GM18861 (cell line): Measurements from ENCODE around the gene ARHGAP9.

Experiments used
- ATAC-seq: cut with Tn5 transposase; IDR thresholded peaks from one replicate; pipeline ENCODE4 v1.9.1; 2021; ENCODE audit not compliant: unreplicated experiment

Gene ARHGAP9

DNA sequence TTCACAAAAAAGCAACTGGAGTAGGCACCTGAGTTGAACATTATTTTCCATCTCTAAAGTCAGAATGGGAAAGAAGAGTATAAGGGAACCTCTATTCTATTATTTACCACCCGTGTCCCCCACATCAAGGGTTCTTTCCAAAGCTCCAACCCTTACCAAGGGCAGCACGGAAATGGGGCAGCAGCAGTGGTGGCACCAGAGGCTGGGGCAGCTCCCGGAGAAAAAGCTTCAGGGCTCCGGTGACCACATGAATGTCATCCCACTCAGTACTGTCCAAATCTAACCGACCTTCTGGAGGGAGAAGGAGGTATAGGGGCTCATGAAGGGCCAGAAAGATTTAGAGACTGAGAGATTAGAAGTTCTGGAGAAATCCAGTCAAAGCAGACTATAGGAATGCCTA lies 5.8 kb downstream of the ARHGAP9 start:
- ATAC-seq, result no peak

DNA sequence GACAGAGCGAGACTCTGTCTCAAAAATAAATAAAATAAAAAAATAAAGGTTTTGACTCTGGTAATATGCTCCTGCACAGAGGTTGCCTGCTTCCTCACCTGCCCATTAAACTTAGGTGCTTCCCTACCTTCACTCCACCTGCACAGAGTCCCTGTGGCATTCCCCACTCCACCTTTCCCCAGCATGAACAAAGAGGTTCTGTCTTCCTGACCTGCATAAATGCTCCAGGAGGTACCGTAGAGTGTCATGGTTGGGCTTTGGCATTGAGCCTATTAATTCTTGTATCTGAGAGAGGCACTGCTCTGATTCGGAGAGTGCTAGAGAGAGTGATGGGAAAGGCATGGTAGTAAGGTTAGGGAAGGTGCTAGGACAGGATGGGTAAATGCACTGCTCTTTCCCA lies 6.3 kb downstream of the ARHGAP9 start:
- ATAC-seq, result no peak

DNA sequence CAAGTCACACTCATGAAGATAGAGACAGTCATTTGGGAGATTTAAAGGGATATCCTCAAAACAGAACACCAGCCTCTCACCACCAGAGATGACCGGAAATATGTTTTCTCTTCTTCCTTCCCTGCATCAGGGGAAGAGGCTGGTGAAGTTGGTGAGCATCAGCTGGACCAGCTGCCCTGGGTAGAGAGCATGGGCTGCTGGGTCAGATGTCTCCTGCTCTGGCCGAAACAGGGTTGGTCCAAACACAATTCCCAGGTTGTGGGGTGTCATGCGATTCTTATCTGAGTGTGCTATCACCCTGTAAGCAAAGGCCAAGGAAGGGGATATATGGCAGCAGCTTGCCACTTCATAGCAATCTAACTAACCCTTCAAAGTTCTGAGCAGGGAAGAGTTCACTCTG lies 7.3 kb downstream of the ARHGAP9 start:
- no peak for ATAC-seq

DNA sequence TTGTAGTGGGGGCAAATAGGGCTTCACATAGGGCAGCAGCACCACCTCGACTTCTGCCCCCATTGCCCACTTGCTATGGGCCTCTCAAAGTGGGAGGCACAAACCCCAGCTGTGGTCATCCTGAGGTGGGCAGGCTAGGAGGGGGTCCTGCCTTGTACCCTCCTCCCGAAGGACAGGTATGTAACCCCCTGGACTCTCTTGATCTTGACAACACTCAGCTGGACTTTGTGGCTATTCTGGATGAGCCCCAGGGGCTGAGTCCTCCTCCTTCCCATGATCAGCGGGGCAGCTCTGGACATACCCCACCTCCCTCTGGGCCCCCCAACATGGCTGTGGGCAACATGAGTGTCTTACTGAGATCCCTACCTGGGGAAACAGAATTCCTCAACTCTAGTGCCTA lies 8.0 kb downstream of the ARHGAP9 start:
- no peak for ATAC-seq

DNA sequence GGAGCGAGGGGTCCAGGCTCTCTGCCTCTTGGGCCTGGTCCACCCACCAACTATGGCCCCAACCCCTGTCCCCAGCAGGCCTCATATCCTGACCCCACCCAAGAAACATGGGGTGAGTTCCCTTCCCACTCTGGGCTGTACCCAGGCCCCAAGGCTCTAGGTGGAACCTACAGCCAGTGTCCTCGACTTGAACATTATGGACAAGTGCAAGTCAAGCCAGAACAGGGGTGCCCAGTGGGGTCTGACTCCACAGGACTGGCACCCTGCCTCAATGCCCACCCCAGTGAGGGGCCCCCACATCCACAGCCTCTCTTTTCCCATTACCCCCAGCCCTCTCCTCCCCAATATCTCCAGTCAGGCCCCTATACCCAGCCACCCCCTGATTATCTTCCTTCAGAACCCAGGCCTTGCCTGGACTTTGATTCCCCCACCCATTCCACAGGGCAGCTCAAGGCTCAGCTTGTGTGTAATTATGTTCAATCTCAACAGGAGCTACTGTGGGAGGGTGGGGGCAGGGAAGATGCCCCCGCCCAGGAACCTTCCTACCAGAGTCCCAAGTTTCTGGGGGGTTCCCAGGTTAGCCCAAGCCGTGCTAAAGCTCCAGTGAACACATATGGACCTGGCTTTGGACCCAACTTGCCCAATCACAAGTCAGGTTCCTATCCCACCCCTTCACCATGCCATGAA lies 8.6 kb downstream of the ARHGAP9 start:
- ATAC-seq, result no peak

DNA sequence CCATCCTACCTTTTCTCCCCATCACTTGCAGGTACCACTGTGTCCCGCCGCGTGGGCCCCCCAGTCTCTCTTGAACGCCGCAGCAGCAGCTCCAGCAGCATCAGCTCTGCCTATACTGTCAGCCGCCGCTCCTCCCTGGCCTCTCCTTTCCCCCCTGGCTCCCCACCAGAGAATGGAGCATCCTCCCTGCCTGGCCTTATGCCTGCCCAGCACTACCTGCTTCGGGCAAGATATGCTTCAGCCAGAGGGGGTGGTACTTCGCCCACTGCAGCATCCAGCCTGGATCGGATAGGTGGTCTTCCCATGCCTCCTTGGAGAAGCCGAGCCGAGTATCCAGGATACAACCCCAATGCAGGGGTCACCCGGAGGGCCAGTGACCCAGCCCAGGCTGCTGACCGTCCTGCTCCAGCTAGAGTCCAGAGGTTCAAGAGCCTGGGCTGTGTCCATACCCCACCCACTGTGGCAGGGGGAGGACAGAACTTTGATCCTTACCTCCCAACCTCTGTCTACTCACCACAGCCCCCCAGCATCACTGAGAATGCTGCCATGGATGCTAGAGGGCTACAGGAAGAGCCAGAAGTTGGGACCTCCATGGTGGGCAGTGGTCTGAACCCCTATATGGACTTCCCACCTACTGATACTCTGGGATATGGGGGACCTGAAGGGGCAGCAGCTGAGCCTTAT lies 9.2 kb downstream of the ARHGAP9 start:
- ATAC-seq, result no peak

DNA sequence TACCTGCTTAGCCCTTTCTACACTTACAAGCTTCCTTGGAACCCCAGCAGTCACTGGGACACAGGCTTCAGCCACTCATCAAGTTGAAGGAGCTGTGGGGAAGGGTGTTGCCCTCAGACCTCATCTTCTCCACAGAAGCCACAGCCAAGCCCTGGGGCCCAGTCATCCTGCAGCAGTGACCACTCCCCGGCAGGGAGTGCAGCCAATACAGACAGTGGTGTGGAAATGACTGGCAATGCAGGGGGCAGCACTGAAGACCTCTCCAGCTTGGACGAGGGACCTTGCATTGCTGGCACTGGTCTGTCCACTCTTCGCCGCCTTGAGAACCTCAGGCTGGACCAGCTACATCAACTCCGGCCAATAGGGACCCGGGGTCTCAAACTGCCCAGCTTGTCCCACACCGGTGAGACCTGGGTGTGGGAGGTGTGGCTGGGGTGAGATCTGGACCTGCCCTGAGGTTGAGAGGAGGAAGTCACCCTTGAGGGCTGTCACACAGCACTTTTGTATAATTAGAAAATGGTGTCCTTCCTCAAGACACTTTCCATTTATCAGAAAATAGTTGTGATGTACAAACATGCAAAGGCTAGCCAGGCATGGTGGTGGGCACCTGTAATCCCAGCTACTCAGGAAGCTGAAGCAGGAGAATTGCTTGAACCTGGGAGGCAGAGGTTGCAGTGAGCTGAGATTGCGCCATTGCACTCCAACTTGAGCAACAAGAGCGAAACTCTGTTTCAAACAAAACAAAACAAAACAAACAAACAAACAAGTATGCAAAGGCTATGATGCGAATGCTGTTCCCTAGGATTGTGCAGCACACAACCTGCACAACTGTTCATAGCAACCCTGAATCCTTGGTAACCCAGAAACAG lies 10.1 kb downstream of the ARHGAP9 start:
- no peak for ATAC-seq

DNA sequence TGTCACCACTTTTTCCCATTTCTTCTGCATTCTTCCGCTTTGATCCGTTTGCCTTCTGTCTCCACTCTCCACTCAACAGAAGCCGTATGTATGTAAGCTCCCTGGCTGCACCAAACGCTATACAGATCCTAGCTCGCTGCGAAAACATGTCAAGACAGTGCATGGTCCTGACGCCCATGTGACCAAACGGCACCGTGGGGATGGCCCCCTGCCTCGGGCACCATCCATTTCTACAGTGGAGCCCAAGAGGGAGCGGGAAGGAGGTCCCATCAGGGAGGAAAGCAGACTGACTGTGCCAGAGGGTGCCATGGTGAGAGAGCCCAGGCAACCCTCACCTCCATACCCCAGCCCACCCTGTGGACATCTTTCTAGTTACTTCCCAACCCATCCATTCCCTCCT lies 11.8 kb downstream of the ARHGAP9 start:
- ATAC-seq, result no peak

DNA sequence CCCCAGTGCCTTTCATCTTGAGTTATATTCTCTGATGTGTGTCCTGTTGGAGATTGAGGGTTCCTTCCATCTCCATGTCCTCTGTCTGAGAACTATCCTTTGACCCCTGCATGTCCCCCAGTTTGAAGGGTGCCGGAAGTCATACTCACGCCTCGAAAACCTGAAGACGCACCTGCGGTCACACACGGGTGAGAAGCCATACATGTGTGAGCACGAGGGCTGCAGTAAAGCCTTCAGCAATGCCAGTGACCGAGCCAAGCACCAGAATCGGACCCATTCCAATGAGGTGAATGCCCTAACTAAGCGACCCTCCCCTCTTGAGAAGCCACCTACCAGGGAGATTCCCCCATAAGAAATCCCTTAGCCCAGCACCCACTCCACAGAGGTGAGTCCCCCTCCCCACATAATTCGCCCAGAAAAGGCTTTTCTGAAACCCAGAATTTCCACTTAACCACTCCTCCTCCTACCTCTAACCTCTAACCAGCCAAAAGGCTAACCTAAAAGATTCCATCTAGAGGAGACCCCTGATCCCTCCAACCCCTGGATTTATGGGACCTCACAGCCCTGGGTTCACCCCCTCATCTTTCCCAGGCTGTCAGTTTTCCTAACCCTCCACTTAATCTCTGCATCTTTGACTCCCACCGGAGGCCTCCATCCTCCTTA lies 12.3 kb downstream of the ARHGAP9 start:
- no peak for ATAC-seq

DNA sequence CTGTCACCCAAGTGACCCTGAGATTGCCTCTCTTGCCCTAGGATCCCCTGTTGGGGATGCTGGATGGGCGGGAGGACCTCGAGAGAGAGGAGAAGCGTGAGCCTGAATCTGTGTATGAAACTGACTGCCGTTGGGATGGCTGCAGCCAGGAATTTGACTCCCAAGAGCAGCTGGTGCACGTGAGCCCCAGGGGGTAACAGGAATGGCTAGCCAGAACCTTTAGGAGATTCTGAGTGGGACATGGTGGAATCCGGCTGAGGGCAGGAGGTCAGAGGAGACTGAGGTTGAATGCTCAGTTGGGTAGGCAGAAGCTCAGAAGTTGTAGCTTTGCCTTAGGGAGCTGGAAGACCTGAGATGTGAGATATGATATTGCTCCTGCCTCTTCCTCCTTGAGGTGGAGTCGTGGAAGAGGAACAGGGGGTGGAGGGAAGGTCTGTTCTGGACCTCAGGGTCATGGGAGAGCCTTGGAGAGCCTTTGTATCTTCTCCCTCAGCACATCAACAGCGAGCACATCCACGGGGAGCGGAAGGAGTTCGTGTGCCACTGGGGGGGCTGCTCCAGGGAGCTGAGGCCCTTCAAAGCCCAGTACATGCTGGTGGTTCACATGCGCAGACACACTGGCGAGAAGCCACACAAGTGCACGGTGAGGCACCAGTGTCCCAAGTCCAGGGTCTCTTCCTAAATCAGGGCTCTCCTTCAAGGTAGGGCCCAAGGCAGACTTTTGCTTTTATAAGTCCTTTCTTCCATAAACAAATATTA lies 13.7 kb downstream of the ARHGAP9 start:
- ATAC-seq, result no peak

DNA sequence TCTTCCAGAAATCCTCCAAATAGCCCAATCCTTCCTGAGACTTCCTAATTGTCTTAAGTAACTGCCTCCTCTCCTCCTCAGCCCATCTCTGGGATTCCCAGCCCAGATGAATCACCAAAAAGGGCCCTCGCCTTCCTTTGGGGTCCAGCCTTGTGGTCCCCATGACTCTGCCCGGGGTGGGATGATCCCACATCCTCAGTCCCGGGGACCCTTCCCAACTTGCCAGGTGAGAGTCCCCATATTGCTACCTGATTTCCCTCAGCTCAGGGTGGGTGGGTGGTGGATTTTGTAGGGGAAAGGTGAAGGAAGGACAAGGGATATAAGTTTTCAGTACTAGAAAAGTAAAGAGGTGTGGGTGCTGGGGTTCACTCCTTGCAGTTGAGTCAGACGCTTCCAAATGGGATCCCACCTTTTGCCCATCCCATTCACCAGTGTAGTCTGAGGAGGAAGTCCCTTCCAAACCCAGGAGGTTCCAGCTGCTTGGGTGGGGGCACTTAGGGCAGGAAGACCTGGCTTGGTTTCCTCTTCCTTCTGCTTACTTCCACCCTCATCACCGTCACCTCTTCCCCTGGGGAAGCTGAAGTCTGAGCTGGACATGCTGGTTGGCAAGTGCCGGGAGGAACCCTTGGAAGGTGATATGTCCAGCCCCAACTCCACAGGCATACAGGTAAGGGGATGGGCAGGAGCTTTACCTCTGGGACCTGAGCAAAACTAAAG lies 14.5 kb downstream of the ARHGAP9 start:
- ATAC-seq, result no peak

DNA sequence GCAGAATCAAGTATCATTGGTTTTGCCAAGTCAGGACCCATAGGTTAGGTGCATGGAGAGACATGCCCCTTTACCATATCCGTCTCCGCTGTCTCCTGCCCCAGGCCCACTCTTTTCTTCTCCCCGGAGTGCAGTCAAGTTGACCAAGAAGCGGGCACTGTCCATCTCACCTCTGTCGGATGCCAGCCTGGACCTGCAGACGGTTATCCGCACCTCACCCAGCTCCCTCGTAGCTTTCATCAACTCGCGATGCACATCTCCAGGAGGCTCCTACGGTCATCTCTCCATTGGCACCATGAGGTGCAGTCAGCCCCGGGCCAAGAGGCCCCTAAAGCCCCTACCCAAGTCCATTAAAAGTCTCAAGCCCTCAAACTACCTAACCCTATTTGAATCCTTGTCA lies 15.1 kb downstream of the ARHGAP9 start:
- ATAC-seq, result no peak

DNA sequence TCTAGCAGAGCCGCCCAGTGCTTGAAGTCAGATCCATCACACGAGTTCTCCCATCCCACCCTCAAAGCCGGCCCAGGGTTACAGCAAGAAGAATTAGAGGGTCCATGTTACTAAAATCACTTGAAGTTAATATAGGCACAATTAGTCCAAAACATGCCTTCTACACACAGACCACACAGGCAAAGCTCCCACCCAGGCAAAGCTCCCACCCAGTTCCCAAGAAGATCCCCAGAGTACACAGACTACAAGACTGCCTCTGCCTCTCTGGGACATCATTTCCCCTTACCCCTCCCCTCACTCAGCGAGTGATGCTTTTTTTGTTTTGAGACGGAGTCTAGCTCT lies 16.8 kb downstream of the ARHGAP9 start:
- ATAC-seq, result no peak

DNA sequence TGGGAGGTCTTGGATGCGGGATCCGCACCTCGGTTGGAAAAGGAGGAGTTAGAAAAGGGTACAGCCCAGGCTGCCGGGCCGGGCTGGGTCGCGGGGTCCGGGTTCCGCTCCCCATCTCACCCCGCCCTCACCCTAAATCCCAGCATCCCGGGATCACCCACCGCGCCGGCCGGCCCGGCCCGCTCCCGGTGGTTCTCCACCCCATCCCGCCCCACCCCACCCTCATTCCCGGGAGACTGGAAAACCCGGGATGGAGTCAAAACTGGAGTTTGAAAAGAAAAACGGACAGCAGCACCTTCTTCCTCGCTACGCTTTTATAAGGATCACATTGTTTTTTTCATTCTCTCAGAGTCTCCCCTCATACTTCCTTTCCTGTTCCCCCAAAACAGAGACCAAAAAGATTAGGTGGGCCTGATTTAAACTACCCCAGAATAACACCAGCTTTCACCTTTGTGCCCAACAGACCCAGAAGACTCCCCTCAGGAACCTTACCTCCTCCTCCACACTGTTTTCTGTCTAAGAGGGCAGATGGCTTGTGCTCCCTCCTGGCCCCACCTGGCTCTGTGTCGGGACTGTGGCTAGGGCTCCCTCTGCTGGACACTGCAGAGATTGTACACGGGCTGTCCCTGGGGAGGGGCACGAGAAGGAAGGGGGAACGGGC lies 17.3 kb downstream of the ARHGAP9 start:
- ATAC-seq, result peak; percentile 64

DNA sequence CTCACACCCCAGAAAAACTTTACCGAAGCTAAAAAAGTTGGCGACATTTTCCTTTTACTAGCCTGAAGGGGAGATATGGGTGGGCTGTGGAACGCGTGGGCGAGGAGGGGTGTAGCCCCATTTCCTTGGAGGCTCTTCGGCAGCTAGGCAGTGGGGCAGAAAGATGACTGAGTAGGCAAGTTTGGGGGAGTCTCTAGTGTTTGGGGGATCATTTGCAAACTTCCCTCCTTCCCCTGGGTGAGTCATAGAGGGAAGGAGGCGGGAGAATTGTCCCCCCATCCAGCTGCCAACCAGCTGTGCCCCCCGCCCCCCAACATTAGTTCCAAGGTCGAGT lies 17.8 kb downstream of the ARHGAP9 start:
- no peak for ATAC-seq

DNA sequence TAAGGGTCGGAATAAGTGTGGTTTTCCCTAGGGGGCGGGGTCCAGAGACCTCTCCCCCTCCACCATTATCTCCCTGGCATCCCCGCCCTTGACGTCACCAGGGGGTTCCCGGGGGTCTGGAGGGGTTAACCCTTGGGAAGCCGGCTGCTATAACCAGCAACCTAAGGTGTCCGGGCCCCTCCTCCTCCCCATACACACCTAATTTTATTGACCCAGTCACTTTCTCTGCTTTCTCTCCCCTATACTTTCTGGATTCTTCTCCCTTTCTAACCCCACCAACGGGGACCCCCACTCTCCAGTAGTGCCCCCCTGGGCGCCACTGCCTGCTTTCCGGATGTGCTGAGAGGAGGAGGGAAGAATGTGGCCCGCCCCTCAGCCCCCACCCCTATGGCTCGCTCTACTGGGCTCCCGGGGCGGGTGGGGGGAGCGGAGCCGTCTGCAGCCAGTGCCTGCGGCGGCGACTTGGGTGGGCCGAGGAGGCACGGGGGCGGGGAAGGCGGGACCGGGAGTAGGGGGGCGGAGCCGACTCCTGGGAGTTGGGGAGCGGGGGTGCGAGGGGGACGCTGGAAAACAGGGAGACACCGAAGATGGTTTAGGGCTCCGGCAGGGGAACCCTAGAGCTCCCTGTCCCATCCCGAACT lies 18.3 kb downstream of the ARHGAP9 start:
- ATAC-seq, result no peak

DNA sequence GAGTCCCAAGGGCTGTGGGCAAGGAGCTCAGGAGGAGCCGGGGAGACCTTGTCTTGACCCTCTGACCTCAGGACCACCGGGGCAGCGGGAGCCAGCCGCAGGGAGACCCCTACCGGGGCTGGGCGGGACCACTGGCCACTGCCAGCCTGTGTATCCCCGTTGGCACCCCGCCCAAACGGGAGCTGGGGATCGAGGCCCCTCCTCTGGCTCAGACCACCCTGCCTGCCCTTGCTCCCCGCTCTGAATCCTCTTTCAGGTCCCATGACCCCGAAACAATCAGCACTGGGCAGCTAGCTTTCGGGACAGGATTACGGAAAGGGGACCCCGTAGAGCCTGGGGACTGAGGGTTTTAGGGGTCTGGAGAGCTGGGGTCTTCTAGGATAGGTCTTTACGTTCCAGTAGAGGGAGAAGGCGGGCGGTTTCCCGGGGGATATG lies 18.8 kb downstream of the ARHGAP9 start:
- no peak for ATAC-seq

DNA sequence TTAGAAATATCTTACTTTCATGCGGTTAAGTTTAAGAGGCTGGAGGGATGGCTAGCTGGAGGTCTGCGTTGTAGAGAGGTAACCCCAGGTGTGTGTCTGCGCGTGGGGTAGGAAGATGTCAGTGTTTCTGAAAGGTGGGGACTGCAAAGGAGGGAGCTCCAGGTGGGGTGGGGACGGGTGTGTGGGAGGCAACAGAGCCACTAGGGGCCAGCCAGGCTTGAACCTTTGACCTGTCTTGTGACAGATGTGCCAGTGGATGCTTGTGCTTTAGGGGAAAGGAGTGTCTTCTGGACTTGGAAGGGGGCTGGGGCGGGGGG lies 19.2 kb downstream of the ARHGAP9 start:
- no peak for ATAC-seq

DNA sequence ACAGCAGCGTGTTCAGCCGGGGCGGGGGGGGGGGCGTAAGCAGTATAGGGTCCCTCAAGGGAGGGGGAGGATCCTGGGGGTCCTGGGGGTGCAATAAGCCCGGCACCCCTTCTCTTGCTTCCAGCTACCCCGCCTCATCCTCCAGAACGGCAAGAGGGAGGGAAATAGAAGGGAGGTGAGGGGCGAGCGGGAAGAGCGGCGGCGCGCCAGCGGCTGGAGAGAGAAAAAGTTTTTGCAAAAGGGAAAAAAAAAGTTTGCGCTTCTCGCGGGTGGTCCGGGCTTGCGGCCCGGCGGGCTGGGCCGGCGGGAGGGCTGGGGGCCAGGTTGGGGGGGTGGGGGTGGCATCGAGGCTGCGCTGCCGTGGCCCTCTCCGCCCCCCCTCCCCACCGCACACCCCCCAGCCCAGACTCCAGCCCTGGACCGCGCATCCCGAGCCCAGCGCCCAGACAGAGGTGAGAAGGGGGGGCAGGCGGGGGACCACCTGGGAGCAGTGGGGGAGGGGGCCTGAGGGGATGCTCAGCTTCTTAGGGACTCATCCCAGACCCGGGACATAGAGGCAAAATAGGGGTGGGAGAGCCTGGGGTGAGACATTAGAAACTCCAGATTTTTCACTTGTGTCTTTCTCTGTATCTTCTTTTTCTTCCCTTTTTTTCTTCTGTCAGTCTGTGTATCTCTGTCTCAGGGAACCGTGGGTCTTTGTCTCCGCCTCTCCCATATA lies 19.8 kb downstream of the ARHGAP9 start, which contains the start of gene GLI1:
TSS of gene GLI1 (plus strand) at position 36 of the 718 bp plus-strand sequence. CDS start 3,907 bp downstream, outside the sequence.
- no peak for ATAC-seq
